SK-N-MC (cell line): Measurements from ENCODE around the gene MED29.

Source experiments
- DNase-seq: peaks from one replicate; pipeline ENCODE4 v3.0.0-alpha.2; 2011; ENCODE audit warnings: low read depth, low spot score
- H3K27ac ChIP-seq: fragments of 200-600 bp; sonication (generic); 2 replicates; pipeline ENCODE4 v1.5.1; 2016; ENCODE audit warnings: mixed run types
- H3K36me3 ChIP-seq: fragments of 200-600 bp; sonication (generic); 2 replicates; pipeline ENCODE4 v1.6.1; 2017; ENCODE audit warnings: antibody characterized with exemption, low read length, mixed read lengths; ENCODE audit not compliant: insufficient read depth
- H3K4me3 ChIP-seq: fragments of 200-600 bp; sonication (generic); 2 replicates; pipeline ENCODE4 v1.5.1; 2016
- H3K9ac ChIP-seq: fragments of 200-600 bp; sonication (generic); 2 replicates; pipeline ENCODE4 v1.8.0; 2017; ENCODE audit warnings: mixed run types, mixed read lengths; ENCODE audit not compliant: insufficient read length
- H3K9me3 ChIP-seq: fragments of 200-600 bp; sonication (generic); 2 replicates; pipeline ENCODE4 v1.6.1; 2017; ENCODE audit warnings: low read depth, mild to moderate bottlenecking, antibody characterized with exemption, low read length, moderate library complexity, mixed read lengths
- EZH2 ChIP-seq: fragments of 200-600 bp; sonication (generic); IDR thresholded peaks from one replicate; pipeline ENCODE4 v1.6.1; 2017; ENCODE audit warnings: antibody characterized with exemption
- FOXP2 ChIP-seq: optimal IDR thresholded peaks from 2 replicates; pipeline ENCODE3; 2011; ENCODE audit warnings: mild to moderate bottlenecking, moderate library complexity; ENCODE audit not compliant: insufficient read depth; ENCODE audit errors: extremely low read length, control extremely low read depth
- POLR2AphosphoS5 ChIP-seq: IDR thresholded peaks from 2 replicates; pipeline ENCODE4 v1.6.1; 2012; ENCODE audit warnings: mild to moderate bottlenecking, low read depth, low read length, borderline replicate concordance

The MED29 gene

DNA sequence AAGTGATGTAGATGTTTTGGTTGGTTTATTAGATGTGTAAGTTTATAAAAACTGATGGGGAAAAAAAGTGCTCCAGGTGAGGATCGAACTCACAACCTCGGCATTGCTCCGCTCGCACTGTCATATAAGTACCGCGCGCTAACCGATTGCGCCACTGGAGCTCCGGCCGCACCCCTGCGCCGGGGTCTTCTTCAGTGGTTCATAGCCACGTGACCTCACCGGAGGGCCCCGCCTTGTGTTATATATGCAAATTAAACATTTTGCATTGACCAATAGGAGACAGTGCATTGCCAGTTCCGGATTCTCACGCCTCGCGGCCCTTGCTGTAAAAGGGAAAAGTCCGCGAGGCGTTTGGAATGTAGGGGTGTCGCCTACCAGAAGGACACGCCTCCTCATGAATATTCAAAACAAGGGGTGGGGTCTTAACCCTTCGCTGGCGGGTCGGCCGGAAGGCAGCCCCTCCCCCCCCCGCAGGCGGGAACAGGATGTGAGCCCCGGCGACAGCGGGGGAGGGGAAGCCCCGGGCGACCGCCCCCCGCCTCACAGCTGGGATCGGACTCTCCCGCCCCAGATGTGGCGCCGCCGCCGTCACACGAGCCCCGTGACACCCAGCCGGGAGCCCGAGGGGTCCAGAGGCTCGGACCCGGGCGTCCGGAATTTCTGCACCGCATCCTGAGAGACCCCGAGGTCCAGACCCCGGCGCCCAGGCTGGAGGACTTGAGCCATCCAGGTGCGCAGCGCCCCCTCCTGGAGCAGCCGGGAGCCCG lies 21.1 kb downstream of the MED29 start, which contains the start of gene PLEKHG2:
PLEKHG2 (plus strand) TSS at position 570 of the 767 bp plus-strand sequence. CDS start 1,418 bp downstream, outside the sequence.
- peaks cover 16% of the 10 kb centered on the region for H3K36me3 ChIP-seq
- peak; percentile 100 for DNase-seq
- H3K4me3 ChIP-seq: peak within 1 kb of the TSS; percentile 99
- no peaks in the 10 kb centered on the region for H3K9me3 ChIP-seq
- no peak for TF ChIP-seq EZH2
- peak; percentile 83 for TF ChIP-seq POLR2AphosphoS5
- no peak for TF ChIP-seq FOXP2
- peak within 1 kb of the TSS; percentile 93 for H3K9ac ChIP-seq
- peak within 1 kb of the TSS; percentile 87 for H3K27ac ChIP-seq

- peaks cover 16% of the 10 kb centered on the region for H3K36me3 ChIP-seq
- no peak for DNase-seq
- TF ChIP-seq FOXP2 (no peak), EZH2 (no peak), POLR2AphosphoS5 (no peak)
- no peaks in the 10 kb centered on the region for H3K9me3 ChIP-seq
- peak overlapping the region; percentile 99 for H3K4me3 ChIP-seq
- H3K9ac ChIP-seq: peak overlapping the region; percentile 93
- peak overlapping the region; percentile 87 for H3K27ac ChIP-seq
Measured at GRCh38 chr19:39412867-39413271, 21.7 kb downstream of the MED29 start.

DNA sequence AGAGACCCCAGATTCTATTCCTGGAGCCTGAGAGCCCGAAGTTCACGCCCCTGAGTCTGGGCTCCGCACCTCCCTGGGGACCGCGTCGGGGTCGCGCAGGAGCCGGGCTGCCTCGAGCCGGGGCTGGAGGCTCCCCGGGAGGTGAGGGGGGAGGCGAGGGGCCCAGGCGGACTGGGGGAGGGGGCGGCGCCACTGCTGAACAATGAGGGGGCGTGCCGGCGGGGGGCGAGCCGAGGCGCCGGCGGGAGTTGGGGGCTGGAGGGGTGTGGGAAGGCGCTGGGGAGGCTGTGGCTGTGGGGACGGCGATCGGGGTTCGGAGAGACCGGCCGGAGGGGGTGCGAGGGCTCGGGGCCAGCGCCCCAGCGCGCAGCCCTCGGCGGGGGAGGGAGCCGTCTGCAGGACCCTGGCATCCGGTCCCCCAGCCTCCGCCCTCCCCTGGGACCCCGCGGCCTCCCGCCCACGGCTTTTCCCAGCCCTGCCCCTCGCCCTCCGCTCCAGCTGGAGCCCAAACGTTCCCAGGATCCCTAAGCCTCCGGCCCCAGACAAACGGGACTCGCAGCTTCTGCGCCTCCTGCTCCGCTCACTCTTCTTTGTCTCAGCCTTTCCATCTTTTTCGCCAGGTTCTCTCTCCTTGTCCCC lies 22.2 kb downstream of the MED29 start:
- DNase-seq: no peak
- TF ChIP-seq POLR2AphosphoS5 (peak; percentile 54; the same call in 1 of the 2 replicates), EZH2 (no peak)
- Histone ChIP-seq H3K9ac (peak overlapping the region; percentile 93), H3K27ac (peak overlapping the region; percentile 87), H3K36me3 (peaks cover 20% of the 10 kb centered on the region), H3K4me3 (peak overlapping the region; percentile 99), H3K9me3 (no peaks in the 10 kb centered on the region)

DNA sequence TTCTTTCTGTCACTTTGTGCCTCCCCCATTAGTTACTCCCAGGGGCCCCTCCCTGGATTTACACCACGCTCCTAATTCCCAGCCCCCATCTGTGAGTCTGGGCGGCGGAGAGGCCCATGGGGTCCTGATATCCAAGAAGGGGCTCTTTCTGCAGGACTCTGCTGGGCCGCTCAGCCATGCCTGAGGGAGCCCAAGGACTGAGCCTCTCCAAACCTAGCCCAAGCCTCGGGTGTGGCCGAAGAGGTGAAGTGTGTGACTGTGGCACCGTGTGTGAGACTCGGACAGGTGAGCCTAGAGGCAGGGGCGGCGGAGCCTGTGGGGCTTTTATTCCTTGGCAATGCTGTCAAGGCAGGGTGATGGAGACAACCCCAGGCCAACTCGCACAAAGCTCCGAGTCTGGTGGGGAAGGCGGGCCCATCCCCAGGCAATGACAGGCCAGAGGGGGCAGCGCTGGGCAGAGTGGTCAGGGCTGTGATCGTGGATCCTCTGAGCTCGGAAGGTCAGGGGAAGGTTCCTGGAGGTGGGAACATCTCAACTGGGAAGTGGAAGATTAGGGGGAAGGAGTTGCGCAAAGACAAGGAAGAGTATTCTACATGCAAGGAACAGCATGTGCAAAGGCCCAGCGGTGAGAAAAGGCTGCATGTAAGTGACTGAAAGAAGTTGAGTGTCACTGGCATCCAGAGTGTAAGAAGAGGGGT lies 22.9 kb downstream of the MED29 start:
- Histone ChIP-seq H3K9me3 (no peaks in the 10 kb centered on the region), H3K36me3 (peaks cover 26% of the 10 kb centered on the region), H3K27ac (peak overlapping the region; percentile 87), H3K9ac (peak overlapping the region; percentile 93), H3K4me3 (peak overlapping the region; percentile 99)
- TF ChIP-seq POLR2AphosphoS5 (no peak), FOXP2 (no peak), EZH2 (no peak)
- DNase-seq: no peak

GRCh38 chr19:39415111-39416046 lies 24.2 kb downstream of the MED29 start:
- TF ChIP-seq POLR2AphosphoS5 (no peak), EZH2 (no peak), FOXP2 (no peak)
- Histone ChIP-seq H3K36me3 (peaks cover 30% of the 10 kb centered on the region), H3K27ac (no peak overlapping the region), H3K4me3 (peak overlapping the region; percentile 99; the same call in 1 of the 2 replicates), H3K9ac (no peak overlapping the region), H3K9me3 (no peaks in the 10 kb centered on the region)
- no peak for DNase-seq

DNA sequence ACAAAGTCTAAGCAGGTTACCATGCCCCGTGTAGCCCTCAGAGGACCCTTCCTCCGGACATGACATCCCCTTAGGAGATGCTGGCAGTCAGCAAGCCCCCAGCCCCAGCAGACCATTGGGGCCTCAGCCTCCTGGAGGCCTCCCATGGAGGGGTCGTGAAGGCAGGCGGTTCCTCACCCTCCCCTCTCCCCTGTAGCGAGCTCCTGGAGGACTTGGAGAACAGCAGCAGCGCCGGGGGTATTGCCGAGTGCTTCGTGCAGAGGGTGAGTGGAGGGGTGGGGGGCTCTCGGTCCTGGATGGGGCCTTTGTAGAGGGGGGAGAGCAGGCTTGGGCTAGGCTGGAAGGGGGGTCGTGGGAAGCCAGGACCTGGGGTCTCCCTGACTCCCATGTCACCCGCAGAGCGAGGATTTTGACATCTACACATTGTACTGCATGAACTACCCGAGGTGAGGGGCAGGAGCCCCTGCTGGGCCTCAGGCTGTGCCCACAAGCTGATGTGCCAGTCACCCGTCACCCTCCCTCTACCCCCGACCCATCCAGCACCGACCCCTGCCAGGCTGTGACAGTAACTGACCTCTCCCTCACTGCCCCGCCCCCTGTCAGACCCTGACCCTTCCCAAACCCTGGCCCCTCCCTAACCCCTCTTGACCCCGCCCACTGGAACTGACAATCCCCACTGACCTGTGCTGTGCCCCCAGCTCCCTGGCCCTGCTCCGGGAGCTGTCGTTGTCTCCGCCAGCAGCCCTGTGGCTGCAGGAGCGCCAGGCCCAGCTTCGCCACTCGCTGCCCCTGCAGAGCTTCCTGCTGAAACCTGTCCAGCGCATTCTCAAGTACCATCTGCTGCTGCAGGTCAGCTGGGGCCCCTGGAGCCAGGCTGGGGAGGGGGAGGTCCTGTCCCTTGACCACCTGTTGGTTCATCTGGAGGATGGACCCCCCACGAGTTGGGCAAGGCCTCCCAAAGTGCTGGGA lies 25.3 kb downstream of the MED29 start:
- no peak overlapping the region for H3K9ac ChIP-seq
- H3K27ac ChIP-seq: no peak overlapping the region
- H3K9me3 ChIP-seq: no peaks in the 10 kb centered on the region
- DNase-seq: no peak
- no peak overlapping the region for H3K4me3 ChIP-seq
- peaks cover 35% of the 10 kb centered on the region for H3K36me3 ChIP-seq
- TF ChIP-seq FOXP2 (no peak), POLR2AphosphoS5 (no peak), EZH2 (no peak)
